Endothelial cell of umbilical vein (primary cell): ENCODE measurements around the gene TBC1D8. TPM values are rescaled to one million over a fixed set of nuclear protein-coding genes. Genes with fewer than 3 reads are reported as not detected.

ENCODE experiments used
- BruUV-seq: library from RNA; stranded (reverse); fragments of 400-500 nt; replicated peaks from 2 replicates; lab custom pipeline; 2021; lab: Mats Ljungman, UMichigan
- CTCF ChIA-PET: fragments of 300-600, 350-600 bp; sonication (Branson Sonifier 250); formaldehyde crosslinking; loops from one replicate; lab custom pipeline; 2021; ENCODE audit warnings: antibody characterized with exemption, inconsistent platforms; lab: Charles Lee
- POLR2A ChIA-PET: fragments of 300-600, 350-600 bp; sonication (Branson Sonifier 250); formaldehyde crosslinking; loops from one replicate; lab custom pipeline; 2021; ENCODE audit warnings: antibody characterized with exemption, inconsistent platforms; lab: Charles Lee
- DNase-seq: peaks from one replicate; pipeline ENCODE4 v3.0.0-alpha.2; 2011; ENCODE audit warnings: low read depth, low spot score
- FAIRE-seq: peaks from 2 replicates; lab custom pipeline; 2011; peaks lifted over from hg19 to GRCh38; lab: Jason Lieb, UNC
- H2AFZ ChIP-seq: 2 replicates; pipeline ENCODE4 v1.6.0; 2012; ENCODE audit warnings: low read depth, low read length, control low read depth, inconsistent platforms
- H3K27ac ChIP-seq: 2 replicates; pipeline ENCODE4 v1.5.1; 2011; ENCODE audit warnings: low read depth, mild to moderate bottlenecking, control low read depth, low read length, moderate library complexity; ENCODE audit not compliant: insufficient read depth
- H3K27me3 ChIP-seq, 2 experiments: 2 replicates each; pipeline versions ENCODE4 v1.6.0 to v1.6.1; 2011; ENCODE audit warnings: low read length in 2 of 2, mixed read lengths in 1 of 2; ENCODE audit not compliant: control insufficient read depth in 2 of 2, insufficient read depth in 2 of 2
- H3K36me3 ChIP-seq, 2 experiments: 2 replicates in 1 of 2; 3 replicates in 1 of 2; pipeline ENCODE4 v1.5.1; 2011; ENCODE audit warnings: low read length in 2 of 2, mild to moderate bottlenecking in 1 of 2, moderate library complexity in 1 of 2; ENCODE audit not compliant: control insufficient read depth in 2 of 2, insufficient read depth in 2 of 2; ENCODE audit errors: extremely low read depth in 1 of 2
- H3K4me1 ChIP-seq: 3 replicates; pipeline ENCODE4 v1.5.1; 2011; ENCODE audit warnings: mild to moderate bottlenecking, low read length; ENCODE audit not compliant: control insufficient read depth, insufficient read depth; ENCODE audit errors: extremely low read depth
- H3K4me2 ChIP-seq: 2 replicates; pipeline ENCODE4 v1.6.1; 2011; ENCODE audit warnings: low read length, control low read depth, mixed read lengths; ENCODE audit not compliant: insufficient read depth
- H3K4me3 ChIP-seq, 3 experiments: fragments of 200-600 bp in 1 of 3; sonication (generic), shearing (Covaris generic) in 1 of 3; replicated peaks in 1 of 3; 2 replicates each; pipeline ENCODE4 v1.5.1; 2011 to 2016; ENCODE audit warnings: control low read depth in 3 of 3, low read length in 3 of 3, mild to moderate bottlenecking in 2 of 3, inconsistent platforms in 1 of 3, low read depth in 1 of 3, moderate library complexity in 1 of 3; ENCODE audit not compliant: insufficient read depth in 1 of 3
- H3K79me2 ChIP-seq: 2 replicates; pipeline ENCODE4 v1.6.0; 2012; ENCODE audit warnings: low read length, inconsistent platforms; ENCODE audit not compliant: control insufficient read depth, insufficient read depth
- H3K9ac ChIP-seq: replicated peaks from 2 replicates; pipeline ENCODE3; 2011; ENCODE audit warnings: low read length, control low read depth; ENCODE audit not compliant: insufficient read depth; ENCODE audit errors: extremely low read depth
- H3K9me1 ChIP-seq: replicated peaks from 3 replicates; pipeline ENCODE4 v1.6.0; 2011; ENCODE audit warnings: mild to moderate bottlenecking, low read length; ENCODE audit not compliant: control insufficient read depth, insufficient read depth; ENCODE audit errors: extremely low read depth
- H3K9me3 ChIP-seq: replicated peaks from 2 replicates; pipeline ENCODE4 v1.5.1; 2012; ENCODE audit warnings: low read length, inconsistent platforms; ENCODE audit not compliant: control insufficient read depth, insufficient read depth
- H4K20me1 ChIP-seq: replicated peaks from 2 replicates; pipeline ENCODE3; 2011; ENCODE audit warnings: mild to moderate bottlenecking, low read length; ENCODE audit not compliant: control insufficient read depth, insufficient read depth; ENCODE audit errors: extremely low read depth
- EZH2 ChIP-seq: IDR thresholded peaks from 2 replicates; pipeline ENCODE4 v1.6.1; 2012; ENCODE audit warnings: borderline replicate concordance, low read depth, mild to moderate bottlenecking, moderate library complexity, low read length, inconsistent platforms; ENCODE audit not compliant: severe bottlenecking
- FOS ChIP-seq: IDR thresholded peaks from 2 replicates; pipeline ENCODE4 v1.6.1; 2011; ENCODE audit warnings: mild to moderate bottlenecking, low read length, moderate library complexity, borderline replicate concordance; ENCODE audit not compliant: insufficient read depth
- GATA2 ChIP-seq: IDR thresholded peaks from 2 replicates; pipeline ENCODE4 v1.7.0; 2011; ENCODE audit warnings: low read depth, mild to moderate bottlenecking, moderate library complexity, mixed read lengths, low read length; ENCODE audit not compliant: insufficient read length, insufficient read depth
- JUN ChIP-seq: IDR thresholded peaks from 2 replicates; pipeline ENCODE4 v1.6.1; 2011; ENCODE audit warnings: borderline replicate concordance, low read depth; ENCODE audit not compliant: insufficient read length, insufficient read depth
- MYC ChIP-seq: IDR thresholded peaks from one replicate; pipeline ENCODE4 v1.6.1; 2011; ENCODE audit warnings: mild to moderate bottlenecking, low read depth, low read length
- POLR2A ChIP-seq: IDR thresholded peaks from 2 replicates; pipeline ENCODE4 v1.6.1; 2012; ENCODE audit warnings: low read depth, mild to moderate bottlenecking, control low read depth, low read length
- POLR2AphosphoS5 ChIP-seq: IDR thresholded peaks from 2 replicates; pipeline ENCODE4 v1.6.1; 2012; ENCODE audit warnings: low read depth, mild to moderate bottlenecking, control low read depth, low read length, moderate library complexity; ENCODE audit not compliant: insufficient read depth
- dilution Hi-C: fragments of 300-500 bp; cut with MboI; formaldehyde crosslinking; loops from one replicate; pipeline ENCODE4 v1.15.0; 2019; ENCODE audit warnings: low sequenced_read_pairs; ENCODE audit not compliant: extremely low pct_ligation_motif_present
- intact Hi-C: fragments of 100-400 bp; cut with micrococcal nuclease; formaldehyde crosslinking; loops from one replicate; pipeline ENCODE4 v1.10.0; 2022
- polyA plus RNA-seq, 4 experiments: library from polyadenylated mRNA; depleted of rRNA in 3 of 4; stranded (reverse) in 3 of 4; unstranded in 1 of 4; fragments of >200 nt; gene quantifications; 2 replicates each; pipeline versions ENCODE4 v1.2.1 to v1.2.3, GENCODE V29; 2011 to 2012; ENCODE audit warnings: missing spikeins in 1 of 4
- total RNA-seq: library from RNA; stranded (reverse); gene quantifications from 2 replicates; pipeline ENCODE4 v1.2.3, GENCODE V29; 2021
- TF ChIP-seq, protein P1 (sequence below): IDR thresholded peaks from 2 replicates; pipeline ENCODE4 v1.6.1; 2011; ENCODE audit not compliant: insufficient read depth, insufficient read length
- TF ChIP-seq, protein P2 (sequence below), 2 donors: IDR thresholded peaks; 1 replicate in 1 of 2; 2 replicates in 1 of 2; pipeline ENCODE4 v1.5.1; 2011; ENCODE audit warnings: low read length in 2 of 2, mild to moderate bottlenecking in 2 of 2, moderate library complexity in 2 of 2, control low read depth in 1 of 2, inconsistent platforms in 1 of 2, low read depth in 1 of 2; ENCODE audit not compliant: insufficient read depth in 1 of 2; ENCODE audit errors: extremely low read depth in 1 of 2

TBC1D8 gene
- total and polyA plus RNA-seq, 2 donors (not counting 3 experiments of a cell fraction or from before 2014, with no cell fraction given), result 28.5 to 32.1 TPM

DNA sequence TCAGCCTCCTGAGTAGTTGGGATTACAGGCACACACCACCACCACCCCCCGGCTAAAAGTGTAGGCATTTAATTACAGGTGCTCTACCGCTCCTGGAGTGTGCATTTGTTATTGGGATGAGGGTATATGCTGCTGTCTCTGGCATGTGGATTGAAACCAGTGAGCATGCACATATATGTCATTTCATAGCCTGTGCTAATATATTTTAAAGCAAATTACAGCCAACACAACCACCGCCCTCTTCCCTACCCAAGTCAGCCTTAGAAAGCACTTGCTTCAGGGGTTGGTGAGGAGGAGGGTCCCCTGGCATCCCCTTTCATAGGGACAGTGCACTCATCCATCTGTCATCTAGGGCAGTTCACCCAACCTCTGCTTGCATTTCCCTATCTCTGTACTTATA lies 10.5 kb upstream of the TBC1D8 start:
- dilution Hi-C loops, result no loop called here

More for the DNA sequence above, 10.5 kb upstream of the TBC1D8 start:
- ChIA-PET CTCF (interaction anchor here (0.8 to 2.1 kb wide), 7 partner anchors 9 to 431 kb away, joined by 3 to 7 read pairs (median 4); no protein-coding TSS in a partner anchor), POLR2A (no interaction called here)
- DNase-seq, result no peak
- no peaks in the 10 kb centered on the region for H3K9me1 ChIP-seq
- H3K79me2 ChIP-seq, result no peaks in the 10 kb centered on the region
- intact Hi-C loops, result no loop called here
- H3K27ac ChIP-seq, result no peak overlapping the region
- H3K4me2 ChIP-seq, result no peak overlapping the region
- no TSS peak for BruUV-seq
- peaks cover 8% of the 10 kb centered on the region for H3K4me1 ChIP-seq
- no peak overlapping the region for H3K4me3 ChIP-seq
- no peak overlapping the region for H3K9ac ChIP-seq
- H3K36me3 ChIP-seq, result no peaks in the 10 kb centered on the region
- no peak for FAIRE-seq
- no peak overlapping the region for H2AFZ ChIP-seq
- H3K27me3 ChIP-seq, result no peaks in the 10 kb centered on the region
- H4K20me1 ChIP-seq, result no peaks in the 10 kb centered on the region
- no peaks in the 10 kb centered on the region for H3K9me3 ChIP-seq
- TF ChIP-seq FOS (no peak), MYC (no peak), EZH2 (no peak), POLR2AphosphoS5 (no peak), POLR2A (no peak), JUN (no peak), GATA2 (no peak)
- TF ChIP-seq, protein P1, sequence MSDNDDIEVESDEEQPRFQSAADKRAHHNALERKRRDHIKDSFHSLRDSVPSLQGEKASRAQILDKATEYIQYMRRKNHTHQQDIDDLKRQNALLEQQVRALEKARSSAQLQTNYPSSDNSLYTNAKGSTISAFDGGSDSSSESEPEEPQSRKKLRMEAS, result no peak
- TF ChIP-seq, protein P2, sequence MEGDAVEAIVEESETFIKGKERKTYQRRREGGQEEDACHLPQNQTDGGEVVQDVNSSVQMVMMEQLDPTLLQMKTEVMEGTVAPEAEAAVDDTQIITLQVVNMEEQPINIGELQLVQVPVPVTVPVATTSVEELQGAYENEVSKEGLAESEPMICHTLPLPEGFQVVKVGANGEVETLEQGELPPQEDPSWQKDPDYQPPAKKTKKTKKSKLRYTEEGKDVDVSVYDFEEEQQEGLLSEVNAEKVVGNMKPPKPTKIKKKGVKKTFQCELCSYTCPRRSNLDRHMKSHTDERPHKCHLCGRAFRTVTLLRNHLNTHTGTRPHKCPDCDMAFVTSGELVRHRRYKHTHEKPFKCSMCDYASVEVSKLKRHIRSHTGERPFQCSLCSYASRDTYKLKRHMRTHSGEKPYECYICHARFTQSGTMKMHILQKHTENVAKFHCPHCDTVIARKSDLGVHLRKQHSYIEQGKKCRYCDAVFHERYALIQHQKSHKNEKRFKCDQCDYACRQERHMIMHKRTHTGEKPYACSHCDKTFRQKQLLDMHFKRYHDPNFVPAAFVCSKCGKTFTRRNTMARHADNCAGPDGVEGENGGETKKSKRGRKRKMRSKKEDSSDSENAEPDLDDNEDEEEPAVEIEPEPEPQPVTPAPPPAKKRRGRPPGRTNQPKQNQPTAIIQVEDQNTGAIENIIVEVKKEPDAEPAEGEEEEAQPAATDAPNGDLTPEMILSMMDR (IDR thresholded peaks at IDR 0.05; ENCODE audit: extremely low read depth in 1 of 2, insufficient read depth in 1 of 2, low read depth in 1 of 2, low read length in 2 of 2), result no peak
